SU-DHL-6 (cell line): Measurements from ENCODE around the gene ARPC1B.

Experiments
- H2AFZ ChIP-seq: fragments of 200-600 bp; sonication (generic); 2 replicates; pipeline ENCODE4 v1.6.1; 2014; ENCODE audit warnings: low read depth, mild to moderate bottlenecking, moderate library complexity, mixed read lengths, antibody characterized with exemption, low read length; ENCODE audit not compliant: severe bottlenecking
- H3F3A ChIP-seq: fragments of 200-600 bp; shearing (Covaris generic); 2 replicates; pipeline ENCODE4 v1.6.0; 2016; ENCODE audit warnings: antibody characterized with exemption, mild to moderate bottlenecking; ENCODE audit not compliant: insufficient read depth
- H3K27ac ChIP-seq: fragments of 200-600 bp; sonication (generic); 2 replicates; pipeline ENCODE4 v1.5.1; 2016; ENCODE audit warnings: low read depth, mild to moderate bottlenecking, low read length, moderate library complexity, mixed read lengths
- H3K27me3 ChIP-seq: fragments of 200-600 bp; sonication (generic), shearing (Covaris generic); 2 replicates; pipeline ENCODE4 v1.6.0; 2014; ENCODE audit warnings: mild to moderate bottlenecking, low read length
- H3K36me3 ChIP-seq: fragments of 200-600 bp; sonication (generic); 2 replicates; pipeline ENCODE4 v1.6.1; 2014; ENCODE audit warnings: mild to moderate bottlenecking, low read length, mixed read lengths
- H3K4me2 ChIP-seq: fragments of 300-600, 200-600 bp; shearing (Covaris generic), sonication (generic); 2 replicates; pipeline ENCODE4 v1.6.0; 2014; ENCODE audit warnings: low read length, low read depth, mild to moderate bottlenecking; ENCODE audit not compliant: poor library complexity, severe bottlenecking
- H3K4me3 ChIP-seq: fragments of 200-600 bp; sonication (generic); 2 replicates; pipeline ENCODE4 v1.5.1; 2014; ENCODE audit warnings: antibody characterized with exemption, low read length, mild to moderate bottlenecking, mixed read lengths; ENCODE audit not compliant: insufficient read depth, poor library complexity, severe bottlenecking
- H3K79me2 ChIP-seq: fragments of 200-600 bp; sonication (generic); 2 replicates; pipeline ENCODE4 v1.6.1; 2014; ENCODE audit warnings: mild to moderate bottlenecking, low read length, moderate library complexity; ENCODE audit not compliant: insufficient read depth
- H3K9ac ChIP-seq: fragments of 200-600 bp; sonication (generic); 2 replicates; pipeline ENCODE4 v1.7.0; 2014; ENCODE audit warnings: mild to moderate bottlenecking, low read length
- H3K9me2 ChIP-seq: fragments of 200-600 bp; sonication (generic); replicated peaks from 2 replicates; pipeline ENCODE4 v1.6.1; 2014; ENCODE audit warnings: low read length; ENCODE audit not compliant: insufficient read depth
- H3K9me3 ChIP-seq: fragments of 200-600 bp; sonication (generic); 2 replicates; pipeline ENCODE4 v1.6.1; 2014; ENCODE audit warnings: low read length, mixed read lengths; ENCODE audit not compliant: insufficient read depth
- H4K20me1 ChIP-seq: fragments of 200-600 bp; sonication (generic); 2 replicates; pipeline ENCODE4 v1.6.1; 2014; ENCODE audit warnings: low read depth, mild to moderate bottlenecking, antibody characterized with exemption, low read length, moderate library complexity, mixed read lengths
- EZH2phosphoT487 ChIP-seq: fragments of 200-600 bp; sonication (generic), shearing (Covaris generic); conservative IDR thresholded peaks from 2 replicates; pipeline ENCODE4 v1.6.1; 2018; ENCODE audit warnings: mild to moderate bottlenecking, antibody characterized with exemption, low read length, moderate library complexity, mixed read lengths
- TF ChIP-seq, protein P1 (sequence below): fragments of 200-600 bp; sonication (generic); IDR thresholded peaks from one replicate; pipeline ENCODE4 v1.5.1; 2017; ENCODE audit warnings: antibody characterized with exemption, mild to moderate bottlenecking, low read length, moderate library complexity; ENCODE audit not compliant: insufficient read depth, poor library complexity, severe bottlenecking

ARPC1B gene

DNA sequence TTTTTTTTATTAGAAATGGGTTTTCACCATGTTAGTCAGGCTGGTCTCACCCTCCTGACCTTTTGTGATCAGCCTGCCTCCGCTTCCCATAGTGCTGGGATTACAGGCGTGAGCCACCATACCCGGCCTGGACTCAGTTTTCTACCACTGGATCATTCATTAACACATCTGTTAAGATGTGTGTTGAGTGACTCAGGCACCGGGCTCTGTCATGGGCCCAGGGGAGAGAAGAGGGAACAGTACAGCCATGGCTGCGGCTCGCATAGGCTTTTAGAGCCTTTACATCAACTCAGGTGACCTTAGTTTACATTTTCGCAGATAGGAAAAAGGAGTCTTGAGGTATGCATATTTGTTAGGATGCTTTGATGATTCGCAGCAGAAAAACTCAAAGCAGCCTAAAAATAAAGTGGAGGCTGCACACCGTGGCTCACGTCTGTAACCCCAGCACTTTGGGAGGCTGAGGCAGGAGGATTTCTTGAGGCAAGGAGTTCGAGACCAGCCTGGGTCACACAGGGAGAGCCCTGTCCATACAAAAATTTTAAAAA lies 3.1 kb upstream of the ARPC1B start:
- Histone ChIP-seq H3K4me3 (no peak overlapping the region), H3K36me3 (0 out of 2 replicates have a peak, but pooled peaks cover 4% of the 10 kb centered on the region), H3K27me3 (no peaks in the 10 kb centered on the region), H3F3A (peaks cover 5% of the 10 kb centered on the region), H3K27ac (no peak overlapping the region), H3K9ac (no peak overlapping the region), H3K9me2 (no peaks in the 10 kb centered on the region), H3K9me3 (no peaks in the 10 kb centered on the region), H4K20me1 (peaks cover 6% of the 10 kb centered on the region; the same call in 1 of the 2 replicates), H3K4me2 (no peak overlapping the region), H3K79me2 (peaks cover 19% of the 10 kb centered on the region), H2AFZ (no peak overlapping the region)
- TF ChIP-seq, protein P1, sequence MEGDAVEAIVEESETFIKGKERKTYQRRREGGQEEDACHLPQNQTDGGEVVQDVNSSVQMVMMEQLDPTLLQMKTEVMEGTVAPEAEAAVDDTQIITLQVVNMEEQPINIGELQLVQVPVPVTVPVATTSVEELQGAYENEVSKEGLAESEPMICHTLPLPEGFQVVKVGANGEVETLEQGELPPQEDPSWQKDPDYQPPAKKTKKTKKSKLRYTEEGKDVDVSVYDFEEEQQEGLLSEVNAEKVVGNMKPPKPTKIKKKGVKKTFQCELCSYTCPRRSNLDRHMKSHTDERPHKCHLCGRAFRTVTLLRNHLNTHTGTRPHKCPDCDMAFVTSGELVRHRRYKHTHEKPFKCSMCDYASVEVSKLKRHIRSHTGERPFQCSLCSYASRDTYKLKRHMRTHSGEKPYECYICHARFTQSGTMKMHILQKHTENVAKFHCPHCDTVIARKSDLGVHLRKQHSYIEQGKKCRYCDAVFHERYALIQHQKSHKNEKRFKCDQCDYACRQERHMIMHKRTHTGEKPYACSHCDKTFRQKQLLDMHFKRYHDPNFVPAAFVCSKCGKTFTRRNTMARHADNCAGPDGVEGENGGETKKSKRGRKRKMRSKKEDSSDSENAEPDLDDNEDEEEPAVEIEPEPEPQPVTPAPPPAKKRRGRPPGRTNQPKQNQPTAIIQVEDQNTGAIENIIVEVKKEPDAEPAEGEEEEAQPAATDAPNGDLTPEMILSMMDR, result no peak
- no peak for TF ChIP-seq EZH2phosphoT487

GRCh38 chr7:99372275-99373090 lies 2.0 kb upstream of the ARPC1B start:
- H3F3A ChIP-seq, result peaks cover 5% of the 10 kb centered on the region
- H3K9ac ChIP-seq, result no peak overlapping the region
- no peaks in the 10 kb centered on the region for H3K27me3 ChIP-seq
- no peak overlapping the region for H2AFZ ChIP-seq
- H3K9me3 ChIP-seq, result no peaks in the 10 kb centered on the region
- H3K27ac ChIP-seq, result no peak overlapping the region
- H3K4me2 ChIP-seq, result no peak overlapping the region
- no peaks in the 10 kb centered on the region for H3K36me3 ChIP-seq
- H4K20me1 ChIP-seq, result peaks cover 6% of the 10 kb centered on the region; the same call in 1 of the 2 replicates
- peaks cover 27% of the 10 kb centered on the region for H3K79me2 ChIP-seq
- H3K9me2 ChIP-seq, result no peaks in the 10 kb centered on the region
- TF ChIP-seq, protein P1, result no peak
- TF ChIP-seq EZH2phosphoT487, result no peak
- no peak overlapping the region for H3K4me3 ChIP-seq

GRCh38 chr7:99373091-99374066 lies 1.2 kb upstream of the ARPC1B start:
- H3K27me3 ChIP-seq, result no peaks in the 10 kb centered on the region
- H3K27ac ChIP-seq, result 0 out of 2 replicates have a peak overlapping the region, but pooled peaks have one; percentile 82
- H3K4me3 ChIP-seq, result peak overlapping the region; percentile 70
- peak overlapping the region; percentile 91 for H3K9ac ChIP-seq
- H3F3A ChIP-seq, result peaks cover 12% of the 10 kb centered on the region
- H2AFZ ChIP-seq, result no peak overlapping the region
- H3K36me3 ChIP-seq, result no peaks in the 10 kb centered on the region
- H3K9me2 ChIP-seq, result no peaks in the 10 kb centered on the region
- peak overlapping the region; percentile 63 for H3K4me2 ChIP-seq
- peaks cover 6% of the 10 kb centered on the region; the same call in 1 of the 2 replicates for H4K20me1 ChIP-seq
- peaks cover 36% of the 10 kb centered on the region for H3K79me2 ChIP-seq
- TF ChIP-seq, protein P1, result no peak
- no peak for TF ChIP-seq EZH2phosphoT487
- no peaks in the 10 kb centered on the region for H3K9me3 ChIP-seq
